Forelimb muscle (tissue), 1 donor: ENCODE data around the gene RRP12. TPM values are rescaled to one million over a fixed set of nuclear protein-coding genes. Genes with fewer than 3 reads are reported as not detected.
A peak's percentile ranks its signal among the peaks of the same experiment; 100 is the strongest.
"Not testable (repeated sequence)": the region's sequence is repeated elsewhere in the genome, so short reads cannot be mapped to it uniquely, and the experiment has no call there.

ENCODE experiments used
- DNase-seq: peaks from one replicate; pipeline ENCODE4 v3.0.0-alpha.2; 2013; ENCODE audit warnings: low read depth
- polyA plus RNA-seq: library from polyadenylated mRNA; unstranded; fragments of 120-200 nt; gene quantifications from one replicate; pipeline ENCODE4 v1.2.1, GENCODE V29; 2013; ENCODE audit not compliant: insufficient read length

RRP12 gene
- polyA plus RNA-seq, 1 donor, result 22.8 TPM

- peak; percentile 17 for DNase-seq
These were observed 35.3 kb downstream of the RRP12 start for GRCh38 chr10:97365761-97366351.

- no peak for DNase-seq
These were observed 38.1 kb downstream of the RRP12 start for GRCh38 chr10:97363071-97363470.

- DNase-seq, result no peak
These were observed 38.7 kb downstream of the RRP12 start for GRCh38 chr10:97362310-97363033.

- DNase-seq, result no peak
These were observed 39.6 kb downstream of the RRP12 start for GRCh38 chr10:97361537-97361901.

GRCh38 chr10:97360705-97361536 is 40.2 kb downstream of the RRP12 start:
- no peak for DNase-seq

- DNase-seq, result no peak
These were observed 42.4 kb downstream of the RRP12 start for GRCh38 chr10:97358781-97359180.

GRCh38 chr10:97358349-97358748 is 42.8 kb downstream of the RRP12 start:
- no peak for DNase-seq

- DNase-seq, result no peak
These were observed 44.2 kb downstream of the RRP12 start for GRCh38 chr10:97356918-97357317.

- no peak for DNase-seq
These were observed 44.7 kb downstream of the RRP12 start for GRCh38 chr10:97356318-97356914.

- no peak for DNase-seq
These were observed 45.6 kb downstream of the RRP12 start for GRCh38 chr10:97355571-97355975.

GRCh38 chr10:97353945-97354344 is 47.2 kb downstream of the RRP12 start:
- no peak for DNase-seq

- DNase-seq, result no peak
These were observed 51.2 kb downstream of the RRP12 start for GRCh38 chr10:97349752-97350513.

GRCh38 chr10:97347317-97347716 is 53.8 kb downstream of the RRP12 start:
- DNase-seq, result no peak

GRCh38 chr10:97343664-97344063 is 57.5 kb downstream of the RRP12 start:
- not testable (repeated sequence) for DNase-seq

GRCh38 chr10:97341416-97341815 is 59.7 kb downstream of the RRP12 start:
- DNase-seq, result no peak

- DNase-seq, result no peak
These were observed 63.1 kb downstream of the RRP12 start for GRCh38 chr10:97338041-97338440.

- no peak for DNase-seq
These were observed 64.0 kb downstream of the RRP12 start for GRCh38 chr10:97336942-97337831.

- no peak for DNase-seq
These were observed 64.7 kb downstream of the RRP12 start for GRCh38 chr10:97336446-97336845.

- DNase-seq, result no peak
These were observed 65.1 kb downstream of the RRP12 start for GRCh38 chr10:97336006-97336405.

- no peak for DNase-seq
These were observed 65.9 kb downstream of the RRP12 start for GRCh38 chr10:97335188-97335619.
